HG03060 (cell line): ENCODE results near the gene ZNF680.
"Not testable (repeated sequence)": the region's sequence is repeated elsewhere in the genome, so short reads cannot be mapped to it uniquely, and the experiment has no call there.

ENCODE experiments used
- ATAC-seq: cut with Tn5 transposase; IDR thresholded peaks from one replicate; pipeline ENCODE4 v1.9.1; 2021; ENCODE audit warnings: low read depth, moderate number of reproducible peaks; ENCODE audit not compliant: unreplicated experiment

Gene ZNF680

DNA sequence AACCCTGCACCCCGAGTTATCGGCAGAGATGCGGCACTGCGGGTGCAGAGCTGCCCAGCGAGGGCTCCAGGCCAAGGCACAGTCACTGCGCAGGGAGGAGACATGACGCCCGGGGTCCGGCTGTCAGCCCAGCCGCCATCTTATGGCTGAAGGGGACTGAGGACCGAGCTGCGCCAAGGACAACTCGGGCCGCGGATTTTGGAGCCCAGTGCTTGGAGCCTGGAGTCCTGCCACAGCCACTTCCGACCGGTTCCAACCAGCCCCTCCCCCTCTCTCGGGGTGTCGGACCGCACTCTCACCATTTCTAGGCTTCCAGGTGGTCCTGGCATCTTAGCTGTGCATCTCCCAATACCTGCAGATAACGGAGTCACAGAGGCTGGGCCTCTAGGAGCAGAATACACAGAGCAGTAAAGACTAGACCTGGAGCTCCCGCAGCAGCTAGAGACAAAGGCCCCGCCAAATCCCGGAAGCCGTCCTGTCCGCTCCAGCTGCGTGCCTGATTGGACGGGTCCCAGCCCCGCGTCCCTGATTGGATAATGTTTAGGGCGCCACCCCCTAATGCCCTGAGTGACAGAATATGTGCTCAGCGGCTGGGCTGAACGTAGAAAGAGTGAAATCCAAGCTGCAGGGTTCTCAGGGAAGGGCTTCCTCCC lies at the start of gene ZNF680:
ZNF680 (minus strand) TSS at position 446 of the 653 bp plus-strand sequence; CDS start at position 329, 117 bp downstream.
- ATAC-seq = peak; percentile 99

DNA sequence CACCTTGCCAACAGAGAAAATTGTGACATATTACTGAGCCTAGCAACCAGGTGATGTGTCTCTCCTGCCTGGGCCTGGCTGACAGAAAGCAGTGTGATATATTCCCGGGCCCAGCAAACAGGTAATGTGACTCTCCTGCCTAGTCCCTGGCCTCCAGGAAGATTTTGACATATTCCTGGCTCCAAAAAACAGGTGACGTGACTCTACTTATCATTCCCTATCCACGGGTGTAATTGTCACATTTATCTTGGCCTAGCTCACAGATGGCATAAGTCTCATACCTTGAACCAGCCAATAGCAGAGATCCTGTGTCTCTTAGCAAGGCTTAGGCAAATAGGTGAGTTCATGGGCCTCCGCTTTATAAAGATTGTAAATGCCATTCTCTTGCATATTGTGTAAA lies 49.6 kb upstream of the ZNF680 start:
- no peak for ATAC-seq

DNA sequence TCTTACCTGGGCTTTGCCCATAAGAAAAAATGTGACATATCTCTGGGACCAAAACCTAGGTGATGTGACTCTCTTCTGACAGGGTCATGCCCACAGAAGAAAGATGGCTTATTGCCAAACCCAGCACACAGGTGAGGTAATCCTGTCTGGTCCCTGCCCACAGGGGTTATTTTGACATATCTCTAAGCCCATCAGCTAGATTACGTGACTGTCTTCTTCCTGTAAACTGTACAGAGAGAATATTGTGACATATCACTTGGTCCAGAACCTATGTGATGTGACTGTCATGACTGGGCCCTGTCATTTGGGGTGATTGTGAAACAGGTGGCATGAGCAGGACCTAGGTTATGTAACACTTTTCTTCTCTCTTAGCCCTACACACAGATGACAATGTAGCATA lies 48.8 kb upstream of the ZNF680 start:
- no peak for ATAC-seq

DNA sequence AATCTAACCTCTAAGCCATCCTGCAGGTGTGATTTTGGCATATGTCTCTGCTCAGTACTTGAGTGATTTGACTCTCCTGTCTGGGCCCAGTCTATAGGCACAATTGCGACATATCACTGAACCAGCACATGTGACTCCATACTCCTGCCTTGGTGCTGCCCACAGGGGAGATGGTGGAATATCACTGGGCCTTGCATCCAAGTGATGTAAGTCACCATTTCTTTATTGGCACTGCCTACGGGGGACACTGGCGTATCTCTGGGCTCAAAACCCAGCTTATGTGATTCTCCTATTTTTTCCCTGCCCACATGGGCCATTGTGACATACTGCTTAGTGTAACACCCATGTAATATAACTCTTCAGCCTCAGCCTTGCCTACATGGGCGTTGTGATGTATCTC lies 48.1 kb upstream of the ZNF680 start:
- no peak for ATAC-seq

DNA sequence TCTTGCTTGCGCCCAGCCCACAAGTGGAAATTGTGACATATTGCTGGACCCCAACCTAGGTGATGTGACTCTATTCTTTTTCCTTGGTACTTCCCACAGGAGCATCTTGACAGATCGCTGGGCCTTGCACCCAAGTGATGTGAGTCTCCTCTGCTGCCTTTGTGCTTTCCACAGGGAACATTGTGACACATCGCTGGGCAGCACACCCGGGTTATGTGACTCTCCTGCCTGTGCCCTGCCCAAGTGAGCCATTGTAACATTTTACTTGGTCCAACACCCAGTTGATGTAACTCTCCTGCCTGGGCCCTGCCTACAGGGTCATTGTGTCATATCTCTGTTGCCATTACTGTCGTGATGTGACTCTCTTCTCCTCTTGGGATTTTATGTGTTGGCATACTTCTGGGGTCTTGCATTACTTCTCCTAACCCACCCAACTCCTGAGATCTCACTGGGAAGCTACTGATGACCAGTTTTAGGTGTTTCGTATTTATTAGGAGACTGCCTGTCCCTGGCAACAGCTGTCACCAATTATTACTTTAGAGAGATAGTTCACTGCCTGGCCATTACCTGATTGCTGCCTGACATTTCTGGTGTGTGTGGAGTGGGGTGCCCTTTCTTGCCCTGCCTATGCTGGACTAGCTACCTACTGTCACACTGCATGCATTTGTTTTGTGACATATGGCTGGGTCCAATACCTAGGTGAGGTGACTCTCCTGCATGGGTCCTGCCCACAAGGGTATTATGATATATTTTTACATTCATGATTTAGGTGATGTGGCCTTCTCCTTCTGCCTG lies 45.4 kb upstream of the ZNF680 start:
- no peak for ATAC-seq

GRCh38 chr7:64606385-64606784 lies 43.5 kb upstream of the ZNF680 start:
- ATAC-seq = no peak

DNA sequence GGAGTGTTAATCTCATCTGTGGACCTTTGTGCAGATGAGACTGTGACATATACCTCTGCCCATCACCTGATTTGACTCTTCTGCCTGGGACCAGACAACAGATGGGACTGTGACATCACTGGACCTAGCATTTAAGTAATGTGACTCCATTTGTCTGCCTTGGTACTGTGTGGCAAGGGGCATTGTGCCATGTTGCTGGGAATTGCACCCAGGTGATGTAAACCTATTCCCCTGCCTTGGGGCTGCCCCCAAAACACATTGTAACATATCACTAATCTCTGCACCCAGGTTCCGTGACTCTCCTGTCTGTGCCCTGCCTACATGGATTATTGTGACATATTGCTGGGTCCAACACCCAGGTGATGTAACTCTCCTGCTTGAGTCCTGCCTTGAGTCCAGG lies 40.4 kb upstream of the ZNF680 start:
- ATAC-seq = no peak

GRCh38 chr7:64602518-64602917 lies 39.6 kb upstream of the ZNF680 start:
- no peak for ATAC-seq

DNA sequence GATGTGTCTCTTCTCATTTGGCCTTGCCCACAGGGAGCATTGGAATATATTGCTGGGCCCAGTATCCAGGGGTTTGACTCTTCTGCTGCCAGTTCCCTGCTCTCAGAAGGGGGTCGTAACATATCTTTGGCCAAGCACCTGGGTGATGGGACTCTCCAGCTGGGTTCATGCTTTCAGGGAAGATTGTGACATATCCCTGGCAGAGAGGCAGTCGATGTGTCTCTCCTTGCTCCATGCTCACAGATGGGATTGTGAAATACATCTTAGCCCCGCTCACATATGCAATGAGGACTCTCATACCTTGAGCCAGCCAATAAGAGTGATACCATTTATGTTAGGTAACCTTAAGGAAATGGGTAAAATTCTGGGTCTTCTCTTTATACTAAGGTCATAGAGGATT lies 39.2 kb upstream of the ZNF680 start:
- no peak for ATAC-seq

GRCh38 chr7:64599359-64599758 lies 36.5 kb upstream of the ZNF680 start:
- no peak for ATAC-seq

- ATAC-seq = no peak
Observed at GRCh38 chr7:64590971-64591370, 28.1 kb upstream of the ZNF680 start.

GRCh38 chr7:64581926-64582894 lies 19.3 kb upstream of the ZNF680 start:
- no peak for ATAC-seq

DNA sequence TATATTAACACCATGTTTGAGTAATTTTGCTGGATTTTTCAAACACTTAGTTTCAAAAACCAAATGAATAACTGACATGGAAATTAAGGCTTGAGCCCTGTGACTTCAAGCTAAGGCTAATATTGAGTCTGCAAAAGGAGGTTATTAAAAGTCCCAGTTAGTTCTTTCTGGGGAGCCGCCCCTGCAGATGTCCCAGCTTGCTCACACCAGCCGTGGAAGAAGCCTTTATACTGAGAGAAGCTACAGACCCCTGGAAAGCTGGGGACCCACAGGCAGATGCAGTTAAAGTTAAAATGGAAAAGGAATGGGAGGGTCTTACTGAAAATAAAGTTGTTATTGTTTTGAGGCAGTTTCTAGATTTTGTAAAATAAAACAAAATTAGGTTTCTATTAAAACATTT lies 18.5 kb upstream of the ZNF680 start:
- no peak for ATAC-seq

GRCh38 chr7:64574540-64575099 lies 11.7 kb upstream of the ZNF680 start:
- no peak for ATAC-seq

GRCh38 chr7:64570284-64570605 lies 7.4 kb upstream of the ZNF680 start:
- not testable (repeated sequence) for ATAC-seq

GRCh38 chr7:64569372-64570283 lies 6.8 kb upstream of the ZNF680 start:
- not testable (repeated sequence) for ATAC-seq

- no peak for ATAC-seq
Observed at GRCh38 chr7:64562256-64562625, 630 bp downstream of the ZNF680 start.

- ATAC-seq = no peak
Observed at GRCh38 chr7:64559206-64559605, 3.7 kb downstream of the ZNF680 start.

DNA sequence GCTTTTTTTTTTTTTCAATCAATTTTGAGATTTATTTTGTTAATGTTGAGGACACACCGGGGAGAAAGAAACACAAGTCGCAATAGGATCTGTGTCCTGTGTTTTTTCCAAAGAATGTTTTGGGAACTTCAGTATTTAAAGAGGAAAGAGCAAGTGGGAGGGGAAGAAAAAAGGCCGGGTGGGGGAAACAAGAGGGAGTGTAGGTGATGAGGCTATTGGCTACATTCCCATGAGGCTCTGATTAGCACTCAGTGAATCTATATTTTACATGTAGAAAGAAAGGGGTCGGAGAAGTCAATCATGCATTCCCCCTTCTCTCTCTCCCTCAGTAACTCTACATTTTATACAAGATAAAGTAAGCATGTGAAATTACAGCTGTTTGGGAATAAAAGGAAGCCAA lies 4.1 kb downstream of the ZNF680 start:
- ATAC-seq = no peak

DNA sequence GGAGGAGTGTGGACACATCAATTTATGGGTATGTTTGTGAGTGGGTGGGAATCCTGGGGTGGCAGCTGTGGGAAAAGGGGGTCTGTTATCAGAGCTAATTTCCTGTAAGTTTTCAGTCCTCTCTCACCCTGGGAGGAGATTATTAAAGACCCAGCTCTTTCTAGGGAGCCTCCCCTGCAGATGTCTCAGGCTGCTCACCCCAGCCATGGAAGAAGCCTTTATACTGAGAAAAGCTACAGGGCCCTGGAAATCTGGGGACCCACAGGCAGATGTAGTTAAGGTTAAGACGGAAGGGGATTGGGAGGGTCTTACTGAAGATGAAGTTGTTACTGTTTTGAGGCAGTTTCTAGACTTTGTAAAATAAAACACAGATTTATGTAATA lies 4.6 kb downstream of the ZNF680 start:
- ATAC-seq = no peak
